ENCODE results near the gene DSCAM.
"Not testable (repeated sequence)": the region's sequence is repeated elsewhere in the genome, so short reads cannot be mapped to it uniquely, and the experiment has no call there.

The DSCAM gene

DNA sequence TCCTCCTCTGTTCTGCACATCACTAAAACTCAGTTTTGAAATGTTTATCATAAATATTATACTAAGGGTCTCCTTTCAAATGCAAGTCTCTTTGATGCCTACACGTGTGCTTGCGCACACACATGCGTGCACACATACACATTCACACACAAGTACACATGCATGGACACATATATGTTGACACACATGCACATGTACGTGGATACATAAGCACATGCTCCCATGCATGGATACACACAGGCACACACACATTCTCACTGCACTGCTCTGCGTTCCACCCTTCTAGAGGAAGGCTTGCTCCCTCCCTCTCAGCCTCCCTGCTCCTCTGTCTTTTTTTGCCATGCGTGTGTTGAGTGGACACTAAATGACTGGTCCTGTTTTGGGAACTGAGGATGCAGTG lies 817.1 kb downstream of the DSCAM start:
- DNase-seq (ENCODE audit: low read depth) = no peak
- no peak for TF ChIP-seq CTCF (IDR thresholded peaks at IDR 0.05; ENCODE audit: low read length, missing control alignments)
- no peak overlapping the region for H3K4me3 ChIP-seq (replicated peaks; ENCODE audit: low read depth, low read length)

DNA sequence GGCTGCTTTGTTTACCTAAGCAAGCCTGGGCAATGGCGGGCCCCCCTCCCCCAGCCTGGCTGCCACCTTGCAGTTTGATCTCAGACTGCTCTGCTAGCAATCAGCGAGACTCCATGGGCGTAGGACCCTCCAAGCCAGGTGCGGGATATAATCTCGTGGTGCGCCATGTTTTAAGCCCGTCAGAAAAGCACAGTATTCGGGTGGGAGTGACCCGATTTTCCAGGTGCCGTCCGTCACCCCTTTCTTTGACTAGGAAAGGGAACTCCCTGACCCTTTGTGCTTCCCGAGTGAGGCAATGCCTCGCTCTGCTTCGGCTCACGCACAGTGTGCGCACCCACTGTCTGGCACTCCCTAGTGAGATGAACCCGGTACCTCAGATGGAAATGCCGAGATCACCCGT lies 818.6 kb downstream of the DSCAM start:
- H3K4me3 ChIP-seq (replicated peaks; ENCODE audit: low read depth, low read length); DNase-seq (ENCODE audit: low read depth): not testable (repeated sequence)

DNA sequence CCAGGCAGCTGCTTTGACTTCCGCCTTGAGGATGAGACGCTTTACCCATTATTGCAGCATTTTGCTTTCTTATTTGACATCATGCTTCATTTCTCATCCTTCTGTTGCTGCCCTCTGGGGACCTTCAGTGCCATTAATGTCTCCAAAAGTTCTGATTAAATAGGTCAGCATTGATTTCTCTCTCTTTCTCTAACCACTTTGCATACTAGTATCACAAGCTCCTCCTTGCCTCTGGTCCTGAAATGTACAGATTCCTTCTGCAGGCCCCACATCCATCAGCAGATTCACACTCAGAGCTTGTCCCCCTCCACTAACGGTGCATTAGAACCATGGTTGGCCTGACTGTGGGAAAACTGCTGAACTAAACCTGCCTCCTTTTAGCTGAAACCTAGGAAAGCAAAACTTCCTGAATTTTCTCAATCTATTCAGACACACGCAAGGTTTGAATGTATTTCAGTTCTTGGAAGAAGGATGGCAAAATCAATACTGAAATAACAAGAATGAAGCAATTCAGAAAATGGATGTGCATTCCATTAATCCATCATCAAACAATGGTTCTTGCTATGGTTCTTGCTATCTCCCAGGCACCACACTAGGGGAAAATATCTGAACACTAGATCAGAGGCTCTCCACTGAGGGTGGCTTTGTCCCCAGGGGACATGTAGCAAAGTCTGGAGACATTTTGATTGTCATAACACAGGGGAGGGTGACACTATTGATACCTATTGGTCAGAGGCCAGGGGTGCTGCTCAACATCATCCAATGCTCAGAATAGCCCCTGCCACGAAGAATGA lies 825.2 kb downstream of the DSCAM start:
- TF ChIP-seq CTCF (IDR thresholded peaks at IDR 0.05; ENCODE audit: low read length, missing control alignments) = no peak
- DNase-seq (ENCODE audit: low read depth) = no peak
- no peak overlapping the region for H3K4me3 ChIP-seq (replicated peaks; ENCODE audit: low read depth, low read length)

DNA sequence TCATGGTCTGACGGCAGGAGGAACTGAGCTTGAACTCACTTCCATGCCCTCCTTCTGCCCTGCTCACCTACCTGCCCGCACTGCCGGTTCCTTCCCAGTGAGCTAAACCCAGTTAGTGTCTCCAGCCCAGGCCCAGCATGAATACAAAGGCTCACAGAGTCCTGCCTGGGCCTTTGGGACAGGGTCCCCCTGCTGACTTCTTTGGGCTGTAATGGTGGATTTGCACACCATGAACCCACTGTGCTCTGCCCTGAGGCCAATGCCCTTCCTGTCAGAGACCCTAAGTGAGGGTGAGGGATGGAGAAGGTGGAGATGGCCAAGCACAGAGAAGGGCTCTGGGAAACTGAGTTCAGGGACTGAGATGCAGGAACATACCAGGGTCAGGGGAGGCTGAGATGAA lies 826.3 kb downstream of the DSCAM start:
- TF ChIP-seq CTCF (IDR thresholded peaks at IDR 0.05; ENCODE audit: low read length, missing control alignments) = no peak
- H3K4me3 ChIP-seq (replicated peaks; ENCODE audit: low read depth, low read length) = no peak overlapping the region
- DNase-seq (ENCODE audit: low read depth) = no peak

DNA sequence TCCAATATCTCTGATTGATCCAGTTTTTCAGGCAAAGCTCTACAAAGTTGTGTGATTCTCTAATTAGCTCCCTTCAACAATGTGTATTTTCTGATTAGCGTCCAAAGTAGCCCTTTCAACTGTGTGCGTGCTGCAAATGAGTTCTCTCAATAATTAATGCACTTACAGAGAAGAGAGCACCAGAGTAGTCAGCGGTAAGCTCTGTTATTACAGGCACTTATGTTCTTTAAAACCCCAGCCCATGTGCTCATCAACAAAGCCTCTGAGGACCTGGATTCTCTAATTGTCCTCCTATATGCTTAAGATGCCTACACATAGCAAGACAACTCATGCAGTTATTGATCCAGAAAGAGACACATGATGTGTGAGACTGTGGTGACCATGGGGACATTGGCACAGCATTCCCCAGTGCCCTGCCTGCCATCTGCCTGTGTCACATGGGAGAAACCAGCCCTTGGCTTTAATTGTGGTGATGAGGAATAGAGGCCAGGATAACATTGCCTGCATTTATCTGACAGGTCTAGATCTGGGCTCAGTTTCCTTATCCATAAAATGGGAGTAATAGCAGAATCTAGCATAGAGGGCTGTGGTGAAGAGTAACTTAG lies 828.0 kb downstream of the DSCAM start:
- no peak overlapping the region for H3K4me3 ChIP-seq (replicated peaks; ENCODE audit: low read depth, low read length)
- no peak for DNase-seq (ENCODE audit: low read depth)
- no peak for TF ChIP-seq CTCF (IDR thresholded peaks at IDR 0.05; ENCODE audit: low read length, missing control alignments)

- DNase-seq (ENCODE audit: low read depth) = no peak
- TF ChIP-seq CTCF (IDR thresholded peaks at IDR 0.05; ENCODE audit: low read length, missing control alignments) = no peak
- H3K4me3 ChIP-seq (replicated peaks; ENCODE audit: low read depth, low read length) = no peak overlapping the region
Observed at GRCh38 chr21:40016667-40017066, 830.3 kb downstream of the DSCAM start.

DNA sequence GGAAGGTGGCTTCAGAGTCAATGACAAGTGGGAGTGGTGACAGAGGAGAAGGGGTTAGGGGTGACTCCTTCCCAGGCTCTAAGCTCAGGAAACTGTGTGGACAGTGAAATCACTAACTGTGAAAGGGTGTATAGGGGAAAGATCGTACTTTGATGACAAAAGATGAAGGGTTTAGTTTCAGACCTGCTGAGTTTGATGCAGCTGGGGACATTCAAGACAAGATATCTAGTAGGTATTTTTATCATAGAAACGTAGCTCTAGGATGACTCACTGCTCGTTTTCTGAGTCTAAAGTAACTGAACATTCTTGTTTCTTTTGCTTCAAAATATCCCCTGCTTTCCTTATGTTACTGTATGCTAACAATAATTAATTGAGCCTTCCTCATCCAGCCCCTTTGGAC lies 830.7 kb downstream of the DSCAM start:
- no peak overlapping the region for H3K4me3 ChIP-seq (replicated peaks; ENCODE audit: low read depth, low read length)
- TF ChIP-seq CTCF (IDR thresholded peaks at IDR 0.05; ENCODE audit: low read length, missing control alignments) = no peak
- no peak for DNase-seq (ENCODE audit: low read depth)
